Retina (tissue), 1 donor: Measurements from ENCODE around the gene PPP4C.

Source experiments
- DNase-seq: peaks from one replicate; pipeline ENCODE4 v3.0.0-alpha.2; 2016

The PPP4C gene

DNA sequence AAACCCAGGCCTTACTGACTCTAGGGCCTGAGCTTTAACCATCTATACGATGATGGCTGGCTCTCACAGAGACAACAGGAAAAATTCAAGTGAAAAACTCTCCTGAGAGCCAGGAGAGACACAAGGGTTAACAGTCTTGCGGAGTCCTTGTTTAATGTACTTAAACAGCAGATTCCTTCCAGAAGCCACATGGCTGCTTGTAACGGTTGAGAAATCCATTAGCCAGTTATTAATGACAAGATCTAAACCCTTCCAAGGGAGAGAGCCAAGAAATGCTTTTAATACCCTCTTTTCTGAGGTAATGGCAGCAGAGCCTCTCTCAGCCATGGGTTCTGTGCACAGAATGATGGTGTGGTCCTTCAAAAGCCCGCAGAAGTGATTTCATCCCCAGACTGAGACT lies 15.4 kb upstream of the PPP4C start:
- no peak for DNase-seq

- no peak for DNase-seq
Measured at GRCh38 chr16:30060836-30061554, 14.8 kb upstream of the PPP4C start.

DNA sequence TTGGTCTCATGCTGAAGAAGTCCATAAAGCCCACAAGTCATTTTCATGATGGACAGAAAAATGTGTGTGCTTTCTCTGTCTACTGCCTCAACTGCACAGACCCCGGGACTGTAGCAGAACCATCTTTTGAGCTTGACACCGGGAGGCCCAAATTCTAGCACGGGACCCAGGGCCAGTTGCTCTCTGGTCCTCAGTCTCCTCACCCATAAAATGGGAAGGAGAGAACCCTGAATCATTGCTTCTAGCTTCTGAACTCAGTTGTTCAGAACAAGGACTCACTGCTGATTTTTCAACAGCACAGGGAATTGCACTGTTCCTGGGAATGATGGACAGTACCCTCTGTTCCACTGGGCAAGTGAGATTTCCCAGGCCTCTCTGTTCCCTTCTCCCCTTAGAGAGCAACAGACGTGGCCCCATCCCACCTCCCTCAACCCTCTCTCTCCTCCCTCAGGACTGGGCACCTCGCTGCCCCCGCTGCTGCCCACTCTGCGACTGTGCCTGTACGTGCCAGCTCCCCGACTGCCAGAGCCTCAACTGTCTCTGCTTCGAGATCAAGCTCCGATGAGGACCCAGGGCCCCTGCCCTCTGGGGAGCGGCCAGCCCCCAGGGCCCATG lies 12.4 kb upstream of the PPP4C start:
- no peak for DNase-seq

- DNase-seq = peak; percentile 74
Measured at GRCh38 chr16:30063893-30064728, 11.7 kb upstream of the PPP4C start.

DNA sequence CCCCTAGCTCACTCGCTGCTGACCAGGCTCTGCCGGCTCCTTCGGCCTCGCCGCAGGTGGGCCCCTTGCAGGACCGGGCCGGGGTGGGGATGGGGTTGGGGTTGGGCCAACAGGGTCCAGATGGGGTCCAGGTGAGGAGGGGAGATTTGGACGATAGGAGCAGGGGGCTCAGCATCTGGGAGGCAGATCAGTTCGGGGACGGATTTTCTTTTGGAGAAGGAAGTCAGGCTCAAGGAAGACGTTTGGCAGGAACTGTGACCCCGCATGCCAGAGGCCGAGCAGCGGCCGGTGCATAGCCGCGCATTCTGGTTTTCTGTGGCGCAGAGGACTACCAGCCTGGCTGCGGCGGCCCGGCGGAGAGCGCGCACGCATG lies 11.1 kb upstream of the PPP4C start:
- no peak for DNase-seq

GRCh38 chr16:30065102-30065942 lies 10.5 kb upstream of the PPP4C start, which contains the start of gene ALDOA:
Gene ALDOA (plus strand): TSS chr16:30065760. CDS start chr16:30066898, 1,138 bp downstream.
- DNase-seq = peak; percentile 98

DNA sequence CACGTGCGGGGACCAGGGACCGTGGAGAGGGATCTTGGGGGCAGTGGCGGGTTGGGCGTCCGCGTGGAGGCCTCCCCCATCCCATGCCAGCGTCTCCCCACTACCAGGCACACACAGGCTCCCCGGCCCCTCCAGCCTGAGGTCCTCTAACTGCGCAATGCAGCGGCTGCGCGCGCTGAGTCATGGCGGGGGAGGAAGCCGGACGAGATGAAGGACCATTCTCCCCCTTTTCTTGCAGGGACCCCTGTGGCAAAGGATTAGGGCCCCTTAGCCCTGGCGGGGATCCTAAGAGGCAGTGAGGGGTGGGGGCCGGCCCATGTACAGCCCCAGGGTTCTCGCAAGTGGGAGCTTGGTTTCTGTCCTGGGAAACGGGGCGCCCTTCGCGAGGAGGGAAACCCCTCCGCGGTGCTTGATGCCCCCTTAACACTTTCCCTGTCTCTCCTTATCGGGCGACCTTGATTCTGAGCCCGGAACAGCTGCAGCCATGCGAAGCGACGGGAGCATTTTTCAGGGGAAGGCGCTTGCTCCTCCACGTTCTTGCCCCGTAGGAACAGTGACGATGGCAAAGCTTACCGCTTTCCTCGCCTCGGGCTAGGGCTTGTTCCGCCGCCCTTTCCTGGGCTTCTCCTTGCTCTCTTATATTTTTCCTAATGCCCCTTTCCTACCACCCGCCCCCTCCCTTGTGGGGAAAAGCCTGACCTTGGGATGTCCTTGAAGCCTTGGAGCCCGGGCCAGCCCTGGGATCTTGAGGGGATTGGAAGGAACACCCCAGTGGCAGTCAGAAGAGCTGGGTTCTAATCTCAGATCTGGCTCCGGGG lies 9.6 kb upstream of the PPP4C start:
- no peak for DNase-seq

GRCh38 chr16:30066761-30067583 lies 8.8 kb upstream of the PPP4C start:
- no peak for DNase-seq

DNA sequence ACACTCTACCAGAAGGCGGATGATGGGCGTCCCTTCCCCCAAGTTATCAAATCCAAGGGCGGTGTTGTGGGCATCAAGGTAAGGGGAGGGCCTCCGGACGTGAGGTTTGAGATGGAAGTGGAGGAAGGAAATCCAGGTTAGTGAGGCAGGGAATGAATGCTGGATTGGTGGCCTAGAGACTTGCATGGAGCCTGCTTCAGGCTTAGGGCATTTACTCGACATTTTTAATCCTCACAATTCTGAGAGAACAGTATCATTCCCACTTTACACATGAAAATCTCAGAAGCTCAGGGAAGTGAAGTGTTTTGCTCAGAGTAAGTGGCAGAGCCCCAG lies 8.2 kb upstream of the PPP4C start:
- DNase-seq = no peak

- DNase-seq = no peak
Measured at GRCh38 chr16:30068333-30068732, 7.5 kb upstream of the PPP4C start.

GRCh38 chr16:30068750-30069610 lies 6.8 kb upstream of the PPP4C start:
- no peak for DNase-seq

- no peak for DNase-seq
Measured at GRCh38 chr16:30069611-30070462, 6.0 kb upstream of the PPP4C start.

GRCh38 chr16:30070490-30070889 lies 5.3 kb upstream of the PPP4C start:
- no peak for DNase-seq

DNA sequence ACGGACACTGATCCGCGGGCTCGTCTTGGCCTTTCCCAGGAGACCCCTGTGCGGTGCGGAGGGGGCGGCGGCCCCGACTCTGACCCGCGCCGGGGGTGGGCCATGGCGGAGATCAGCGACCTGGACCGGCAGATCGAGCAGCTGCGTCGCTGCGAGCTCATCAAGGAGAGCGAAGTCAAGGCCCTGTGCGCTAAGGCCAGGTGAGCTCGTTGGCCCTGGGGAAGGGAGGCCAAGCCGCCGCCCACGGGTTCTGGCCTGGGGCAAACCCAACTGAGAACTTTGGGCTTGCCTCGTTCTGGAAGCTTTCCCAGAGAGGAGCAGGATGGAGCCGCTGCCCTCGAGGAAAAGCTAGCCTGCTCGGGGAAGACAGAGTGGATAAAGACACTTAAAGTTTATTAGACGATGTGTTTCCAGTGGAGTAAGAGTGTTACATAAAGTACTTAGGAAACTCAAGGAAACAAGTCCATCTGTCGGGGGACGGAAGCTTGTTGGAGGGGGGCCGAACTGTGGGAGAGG lies 540 bp downstream of the PPP4C start:
- no peak for DNase-seq

DNA sequence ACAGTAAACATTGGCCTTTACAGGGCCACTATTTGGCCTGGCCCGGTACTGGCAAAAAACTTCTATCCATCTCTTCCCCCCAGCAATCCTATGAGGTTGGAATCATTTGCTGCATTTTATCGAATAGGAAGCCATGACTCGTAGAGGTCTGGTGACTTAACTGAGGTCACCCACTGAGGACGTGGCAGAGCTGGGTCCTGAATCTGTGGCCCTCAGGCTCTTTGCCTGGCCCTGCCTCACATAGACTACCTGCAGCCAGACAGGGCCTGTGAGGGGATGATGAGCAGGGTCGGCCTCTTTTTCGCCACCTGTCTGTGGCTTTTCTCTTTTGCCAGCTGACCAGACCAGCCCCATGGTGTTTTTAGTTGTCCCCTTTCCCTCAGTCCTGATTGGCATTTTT lies 1.9 kb downstream of the PPP4C start:
- no peak for DNase-seq

DNA sequence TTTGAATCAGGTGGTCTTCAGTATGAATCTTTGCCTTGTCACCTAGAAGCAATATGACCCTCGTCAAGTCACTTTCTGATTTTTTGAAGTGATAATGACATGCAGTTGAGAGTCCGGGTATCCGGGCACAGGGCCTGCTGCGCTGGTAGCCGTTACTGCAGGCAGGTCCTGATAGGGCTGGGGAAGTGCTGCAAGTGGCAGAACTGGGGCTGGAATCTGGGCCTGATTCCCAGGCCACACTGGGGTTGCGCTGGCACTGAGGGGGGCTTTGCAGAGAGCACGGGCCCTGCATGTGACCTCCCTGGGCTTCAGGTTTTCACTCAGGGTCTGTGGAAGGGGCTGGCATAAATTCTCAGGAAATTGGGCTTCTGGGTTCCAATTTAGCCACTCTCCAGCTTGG lies 3.0 kb downstream of the PPP4C start:
- no peak for DNase-seq

DNA sequence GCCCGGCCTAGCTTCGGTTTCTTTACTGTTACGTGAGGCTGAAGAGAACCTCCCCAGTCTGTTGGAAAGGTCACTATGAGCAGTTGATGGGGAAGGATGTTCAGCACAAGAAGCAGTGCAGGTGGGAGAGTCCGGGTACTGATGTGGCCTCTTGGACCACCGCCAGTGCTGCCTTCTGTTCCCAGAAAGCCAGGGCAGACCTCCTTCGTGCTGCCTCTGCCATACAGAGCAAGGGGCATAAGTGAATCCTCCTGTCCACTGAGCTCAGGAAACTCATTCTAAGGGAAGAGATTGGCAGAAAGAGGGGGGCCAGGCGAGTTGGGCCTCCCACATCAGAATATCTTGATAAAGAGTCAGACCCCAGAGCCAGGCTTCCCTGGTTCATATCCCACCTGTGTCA lies 3.7 kb downstream of the PPP4C start:
- DNase-seq = no peak

GRCh38 chr16:30082545-30083090 lies 6.8 kb downstream of the PPP4C start:
- DNase-seq = no peak
